Activated CD4-positive, CD25-positive, alpha-beta regulatory T cell treated with anti-CD3 and anti-CD28 coated beads, Interleukin-2, amount 50 U/mL, for 24 hours (primary cell): ENCODE results near the gene GBP3.
"Not testable (repeated sequence)": the region's sequence is repeated elsewhere in the genome, so short reads cannot be mapped to it uniquely, and the experiment has no call there.

ENCODE experiments used
- ATAC-seq, 2 donors: fragments of 150-1000 bp; cut with Tn5 transposase; one replicate each; pipeline ENCODE4 v1.10.0; 2021; ENCODE audit warnings: mild to moderate bottlenecking in 1 of 2, moderate library complexity in 1 of 2

GBP3 gene

GRCh38 chr1:88979054-88979748, 43.5 kb downstream of the GBP3 start:
- ATAC-seq: peak in 1 of 2 donors; percentile 37

GRCh38 chr1:88976235-88976634, 46.4 kb downstream of the GBP3 start:
- ATAC-seq: no peak

DNA sequence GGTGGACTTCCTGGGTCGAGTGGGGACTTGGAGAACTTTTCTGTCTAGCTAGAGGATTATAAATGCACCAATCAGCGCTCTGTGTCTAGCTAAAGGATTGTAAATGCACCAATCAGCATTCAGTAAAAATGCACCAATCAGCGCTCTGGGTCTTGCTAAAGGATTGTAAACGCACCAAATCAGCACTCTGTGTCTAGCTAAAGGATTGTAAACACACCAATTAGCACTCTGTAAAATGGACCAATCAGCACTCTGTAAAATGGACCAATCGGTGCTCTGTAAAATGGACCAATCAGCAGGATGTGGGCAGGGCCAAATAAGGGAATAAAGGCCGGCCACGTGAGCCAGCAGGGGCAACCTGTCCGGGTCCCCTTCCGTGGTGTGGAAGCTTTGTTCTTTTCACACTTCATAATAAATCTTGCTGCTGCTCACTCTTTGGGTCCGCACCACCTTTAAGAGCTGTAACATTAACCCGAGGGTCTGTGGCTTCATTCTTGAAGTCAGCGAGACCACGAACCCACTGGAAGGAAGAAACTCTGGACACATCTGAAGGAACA, 48.0 kb downstream of the GBP3 start:
- not testable (repeated sequence) for ATAC-seq

- no peak for ATAC-seq
These were observed 49.0 kb downstream of the GBP3 start for GRCh38 chr1:88973520-88974137.

GRCh38 chr1:88961647-88962275, 60.9 kb downstream of the GBP3 start:
- no peak for ATAC-seq

GRCh38 chr1:88961081-88961480, 61.6 kb downstream of the GBP3 start:
- ATAC-seq: no peak
